ENCODE data around the gene FNIP1.

DNA sequence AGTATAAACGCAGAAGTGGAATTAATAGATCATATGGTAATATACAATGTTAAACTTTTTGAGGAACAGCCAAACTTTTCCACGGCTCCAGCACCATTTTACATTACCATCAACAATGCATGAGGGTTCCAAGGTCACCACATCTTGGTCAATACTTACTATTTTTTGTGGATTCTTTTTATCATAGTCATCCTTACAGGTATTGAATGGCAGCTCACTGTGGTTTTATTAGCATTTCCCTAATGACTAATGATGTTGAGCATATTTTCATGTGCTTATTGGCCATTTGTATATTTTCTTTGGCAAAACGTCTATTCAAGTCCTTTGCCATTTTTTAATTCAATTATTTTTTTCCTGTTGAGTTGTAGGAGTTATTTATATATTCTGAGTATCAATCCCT lies 147.7 kb downstream of the FNIP1 start:
- TF ChIP-seq, protein P1, sequence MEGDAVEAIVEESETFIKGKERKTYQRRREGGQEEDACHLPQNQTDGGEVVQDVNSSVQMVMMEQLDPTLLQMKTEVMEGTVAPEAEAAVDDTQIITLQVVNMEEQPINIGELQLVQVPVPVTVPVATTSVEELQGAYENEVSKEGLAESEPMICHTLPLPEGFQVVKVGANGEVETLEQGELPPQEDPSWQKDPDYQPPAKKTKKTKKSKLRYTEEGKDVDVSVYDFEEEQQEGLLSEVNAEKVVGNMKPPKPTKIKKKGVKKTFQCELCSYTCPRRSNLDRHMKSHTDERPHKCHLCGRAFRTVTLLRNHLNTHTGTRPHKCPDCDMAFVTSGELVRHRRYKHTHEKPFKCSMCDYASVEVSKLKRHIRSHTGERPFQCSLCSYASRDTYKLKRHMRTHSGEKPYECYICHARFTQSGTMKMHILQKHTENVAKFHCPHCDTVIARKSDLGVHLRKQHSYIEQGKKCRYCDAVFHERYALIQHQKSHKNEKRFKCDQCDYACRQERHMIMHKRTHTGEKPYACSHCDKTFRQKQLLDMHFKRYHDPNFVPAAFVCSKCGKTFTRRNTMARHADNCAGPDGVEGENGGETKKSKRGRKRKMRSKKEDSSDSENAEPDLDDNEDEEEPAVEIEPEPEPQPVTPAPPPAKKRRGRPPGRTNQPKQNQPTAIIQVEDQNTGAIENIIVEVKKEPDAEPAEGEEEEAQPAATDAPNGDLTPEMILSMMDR (IDR thresholded peaks at IDR 0.05; ENCODE audit: borderline replicate concordance, extremely low read depth, low read length, poor library complexity, severe bottlenecking): no peak
- no peak for TF ChIP-seq EZH2 (IDR thresholded peaks at IDR 0.05; ENCODE audit: borderline replicate concordance, low read depth, low read length, severe bottlenecking)

All from DND-41 (cell line).